Measurements from ENCODE around the gene C11orf16. TPM values are rescaled to one million over a fixed set of nuclear protein-coding genes. Genes with fewer than 3 reads are reported as not detected.

C11orf16 gene
- total and polyA plus RNA-seq, 2 of the 8 experiments (the other 6 are each of a cell fraction or from before 2014, with no cell fraction given): 0.08 TPM; not detected in 1

DNA sequence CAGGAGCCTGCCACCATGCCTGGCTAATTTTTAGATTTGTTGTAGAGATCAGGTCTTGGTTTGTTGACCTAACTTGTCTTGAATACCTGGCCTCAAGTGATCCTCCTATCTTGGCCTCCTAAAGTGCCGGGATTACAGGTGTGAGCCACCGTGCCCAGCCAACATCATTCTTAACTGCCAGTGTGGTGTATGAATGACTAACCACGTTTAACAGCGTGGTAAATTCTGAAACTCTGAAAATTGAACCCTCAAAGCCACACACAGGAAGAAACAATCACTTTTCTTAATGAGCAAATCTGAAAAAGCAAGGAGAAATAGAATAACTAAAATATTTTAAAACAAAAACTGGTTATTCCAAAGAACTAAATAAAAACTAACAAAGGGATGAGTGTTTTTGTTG lies 24.1 kb upstream of the C11orf16 start:
- Histone ChIP-seq H3K4me3 (ENCODE audit: extremely low read depth in 1 of 4, insufficient read depth in 2 of 4, low read depth in 3 of 4, low read length in 4 of 4) (no peak overlapping the region), H4K5ac (ENCODE audit: insufficient read length, low read depth, low read length) (no peak overlapping the region), H2BK20ac (ENCODE audit: low read length) (no peak overlapping the region), H4K91ac (replicated peaks; ENCODE audit: insufficient read length, low read length) (no peak overlapping the region), H3K23me2 (ENCODE audit: low read depth, low read length) (no peaks in the 10 kb centered on the region), H3K18ac (ENCODE audit: extremely low read depth, low read length) (no peak overlapping the region), H2BK15ac (ENCODE audit: low read length) (no peak overlapping the region), H2BK120ac (replicated peaks; ENCODE audit: low read depth, low read length) (no peak overlapping the region), H3K9ac (replicated peaks in 1 of 4; ENCODE audit: extremely low read depth in 1 of 4, low read depth in 3 of 4, low read length in 3 of 4) (no peak overlapping the region), H3K27me3 (replicated peaks in 1 of 4; ENCODE audit: control insufficient read depth in 3 of 4, extremely low read depth in 1 of 4, insufficient read depth in 3 of 4, low read length in 3 of 4) (no peaks in the 10 kb centered on the region), H3K79me1 (ENCODE audit: low read depth, low read length) (no peaks in the 10 kb centered on the region; the same call in 1 of the 2 replicates), H2AFZ (ENCODE audit: low read length) (no peak overlapping the region), H3K14ac (ENCODE audit: insufficient read length) (no peak overlapping the region), H3K27ac (ENCODE audit: low read depth, low read length) (no peak overlapping the region), H3K56ac (replicated peaks; ENCODE audit: insufficient read length, low read depth, low read length) (no peak overlapping the region), H3K23ac (ENCODE audit: insufficient read length) (no peak overlapping the region), H3K9me3 (ENCODE audit: insufficient read depth in 2 of 2, low read depth in 1 of 2, low read length in 1 of 2) (no peaks in the 10 kb centered on the region), H2AK5ac (ENCODE audit: low read depth, low read length) (no peak overlapping the region), H3K4me1 (replicated peaks in 1 of 4; ENCODE audit: control insufficient read depth in 3 of 4, insufficient read depth in 4 of 4, low read length in 3 of 4) (no peaks in the 10 kb centered on the region), H3K79me2 (ENCODE audit: control insufficient read depth in 1 of 2, insufficient read depth in 2 of 2, low read length in 2 of 2) (no peaks in the 10 kb centered on the region), H4K20me1 (replicated peaks in 1 of 2; ENCODE audit: control insufficient read depth in 1 of 2, insufficient read depth in 2 of 2, low read length in 2 of 2) (no peaks in the 10 kb centered on the region), H2BK5ac (ENCODE audit: low read depth, low read length) (no peak overlapping the region), H2BK12ac (ENCODE audit: low read depth, low read length) (no peak overlapping the region), H3K36me3 (ENCODE audit: control insufficient read depth in 2 of 4, insufficient read depth in 4 of 4, low read length in 3 of 4) (peaks cover 0 to 9% (median 1%) of the 10 kb centered on the region in 4 experiments; a peak in 3 of 8 replicates), H3K4me2 (ENCODE audit: insufficient read depth in 1 of 2, low read depth in 2 of 2, low read length in 2 of 2) (no peak overlapping the region), H3K4ac (replicated peaks; ENCODE audit: insufficient read length, low read depth, low read length) (no peak overlapping the region), H4K8ac (ENCODE audit: extremely low read depth, insufficient read depth, low read length) (no peak overlapping the region)
- 92% methylated on average over 4 of the region's 4 CpGs; no CpG with 5 or more reads in 1 of the 2 experiments for WGBS, 2 experiments (ENCODE audit: extremely low coverage in 1 of 2, insufficient coverage in 1 of 2, insufficient read length in 1 of 2, insufficient replicate concordance in 2 of 2, low coverage in 1 of 2, low lambda C conversion rate in 2 of 2, missing lambda C conversion rate in 1 of 2)
- FAIRE-seq: no peak
- ChIA-PET POLR2A (ENCODE audit: partially characterized antibody) (no interaction called here), CTCF (ENCODE audit: partially characterized antibody) (interaction anchor here (0.6 to 2.4 kb wide), 3 partner anchors 23 to 269 kb away, joined by 3 to 12 read pairs (median 6); no protein-coding TSS in a partner anchor)
- no peak for TF ChIP-seq FOSL1 (IDR thresholded peaks at IDR 0.05; ENCODE audit: insufficient read depth, low read depth, low read length)
- TF ChIP-seq SUZ12 (IDR thresholded peaks at IDR 0.05; ENCODE audit: low read length): no peak
- TF ChIP-seq TAF7 (optimal IDR thresholded peaks at IDR 0.05; ENCODE audit: borderline replicate concordance, low read depth, low read length): no peak
- no peak for TF ChIP-seq SIX5 (IDR thresholded peaks at IDR 0.05; ENCODE audit: low read depth, low read length)
- TF ChIP-seq CHD2 (IDR thresholded peaks at IDR 0.05; ENCODE audit: low read length): no peak
- TF ChIP-seq CBX5 (IDR thresholded peaks at IDR 0.05; ENCODE audit: low read depth, low read length): no peak
- no peak for TF ChIP-seq KDM4A (IDR thresholded peaks at IDR 0.05; ENCODE audit: low read depth, low read length, severe bottlenecking)
- no peak for DNase-seq (ENCODE audit: low read depth in 1 of 2, low spot score in 2 of 2)
